MG63 (cell line): ENCODE results near the gene KRT33B. TPM values are rescaled to one million over a fixed set of nuclear protein-coding genes. Genes with fewer than 3 reads are reported as not detected.

Experiments
- DNase-seq: peaks from one replicate; pipeline ENCODE4 v3.0.0-alpha.2; 2020
- H3K27me3 ChIP-seq: fragments of 250-450 bp; sonication (Bioruptor Pico); 2 replicates; pipeline ENCODE4 v1.5.1; 2020; ENCODE audit warnings: mild to moderate bottlenecking, moderate library complexity
- H3K36me3 ChIP-seq: fragments of 250-450 bp; sonication (Bioruptor Pico); 2 replicates; pipeline ENCODE4 v1.5.1; 2020; ENCODE audit warnings: mild to moderate bottlenecking, moderate library complexity
- H3K4me3 ChIP-seq: fragments of 250-450 bp; sonication (Bioruptor Pico); 2 replicates; pipeline ENCODE4 v1.5.1; 2020; ENCODE audit warnings: mild to moderate bottlenecking, moderate library complexity
- H3K9me3 ChIP-seq: fragments of 250-450 bp; sonication (Bioruptor Pico); 2 replicates; pipeline ENCODE4 v1.5.1; 2020; ENCODE audit warnings: mild to moderate bottlenecking, moderate library complexity
- total RNA-seq: library from RNA; depleted of rRNA; stranded (reverse); fragments of >200 nt; shearing (Covaris generic); gene quantifications from 2 replicates; pipeline ENCODE4 v1.2.3, GENCODE V29; 2014; ENCODE audit warnings: low replicate concordance; rRNA removed

KRT33B gene
- total RNA-seq: 0.17 and 2.0 TPM in 2 replicates

DNA sequence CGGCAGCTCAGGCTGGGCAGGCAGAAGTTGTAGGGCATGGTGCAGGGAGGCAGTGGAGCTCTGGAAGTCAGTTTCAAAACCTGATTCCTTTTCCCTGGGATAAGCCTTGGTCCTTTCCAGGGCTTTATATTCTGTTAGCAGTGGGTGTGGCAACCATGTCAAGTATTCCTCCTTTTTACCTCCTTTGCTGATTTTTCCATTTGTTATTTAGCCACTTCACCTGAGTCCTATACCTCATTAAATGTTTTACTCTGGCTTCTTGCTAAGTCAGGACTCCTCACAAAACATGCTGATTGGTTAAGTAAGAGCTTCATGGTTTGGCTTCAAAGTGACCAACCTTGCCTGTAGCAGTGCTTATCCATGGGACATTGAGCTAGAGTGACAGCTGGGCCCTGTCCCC, at the start of gene KRT33B:
Gene KRT33B, minus strand, starts transcription at position 101 of the 400 bp plus-strand sequence. Its CDS starts 63 bp downstream, at position 38.
- no peaks in the 10 kb centered on the region for H3K9me3 ChIP-seq
- no peaks in the 10 kb centered on the region for H3K27me3 ChIP-seq
- H3K4me3 ChIP-seq: no peak within 1 kb of the TSS
- no peak for DNase-seq
- H3K36me3 ChIP-seq: no peaks in the 10 kb centered on the region

DNA sequence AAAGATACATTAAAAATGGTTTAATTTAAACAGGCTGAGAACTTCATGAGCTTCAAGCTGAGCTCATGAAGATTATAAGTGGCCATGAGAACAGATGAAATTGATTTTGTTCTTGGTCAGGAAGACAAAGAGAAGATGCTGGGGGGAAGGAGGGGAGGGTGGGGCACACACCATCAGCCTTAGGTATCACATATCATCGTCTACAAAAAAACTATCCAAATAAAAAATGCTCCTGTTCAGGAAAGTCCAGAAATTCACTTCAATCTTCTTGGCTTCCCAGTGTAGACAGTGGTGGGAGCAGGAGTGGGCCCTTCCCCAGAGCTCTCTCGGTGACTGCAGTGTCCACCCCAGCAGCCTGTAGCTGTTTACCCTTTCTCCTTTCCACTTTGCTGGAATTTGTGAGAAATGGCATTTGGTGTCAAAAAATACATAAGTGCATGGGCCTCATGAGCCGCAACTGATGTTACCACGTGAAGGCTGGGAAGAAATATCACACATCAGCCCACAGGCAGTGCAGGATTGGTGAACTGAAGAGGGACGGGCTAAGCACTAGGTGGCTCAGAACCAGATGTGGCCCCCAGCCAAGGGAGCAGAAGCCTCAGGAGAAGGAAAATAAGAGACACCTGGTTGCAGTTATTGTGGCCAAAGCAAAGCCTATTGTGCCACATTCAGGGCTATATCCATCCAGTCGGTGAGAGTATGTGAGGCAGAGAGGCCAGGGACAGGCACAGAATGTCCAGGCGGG, 48.7 kb upstream of the KRT33B start:
- DNase-seq: no peak
- Histone ChIP-seq H3K36me3 (no peaks in the 10 kb centered on the region), H3K4me3 (no peak overlapping the region), H3K9me3 (no peaks in the 10 kb centered on the region), H3K27me3 (no peaks in the 10 kb centered on the region)

DNA sequence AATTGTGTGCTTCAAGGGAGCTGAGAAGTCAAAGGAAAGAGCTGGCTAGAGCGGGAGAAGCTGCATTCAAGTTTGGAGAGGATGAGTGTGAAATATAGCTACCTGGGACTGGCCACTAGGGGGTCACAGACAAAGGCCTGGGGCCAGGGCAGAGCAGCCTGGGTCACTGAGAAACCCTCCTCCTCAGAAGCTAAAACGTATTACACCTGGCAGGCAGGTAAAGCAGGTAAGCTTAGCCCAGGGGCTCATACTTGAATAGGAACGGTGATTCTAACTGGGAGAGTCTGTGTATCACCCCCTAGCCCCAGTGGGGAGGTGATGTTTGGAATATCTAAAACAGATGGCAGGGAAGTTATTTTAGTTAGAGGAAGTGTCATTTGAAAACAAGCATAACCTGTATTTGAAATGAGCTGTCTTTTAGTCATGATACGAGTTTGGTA, 48.0 kb upstream of the KRT33B start:
- no peak for DNase-seq
- H3K27me3 ChIP-seq: no peaks in the 10 kb centered on the region
- no peaks in the 10 kb centered on the region for H3K9me3 ChIP-seq
- H3K4me3 ChIP-seq: no peak overlapping the region
- no peaks in the 10 kb centered on the region for H3K36me3 ChIP-seq

DNA sequence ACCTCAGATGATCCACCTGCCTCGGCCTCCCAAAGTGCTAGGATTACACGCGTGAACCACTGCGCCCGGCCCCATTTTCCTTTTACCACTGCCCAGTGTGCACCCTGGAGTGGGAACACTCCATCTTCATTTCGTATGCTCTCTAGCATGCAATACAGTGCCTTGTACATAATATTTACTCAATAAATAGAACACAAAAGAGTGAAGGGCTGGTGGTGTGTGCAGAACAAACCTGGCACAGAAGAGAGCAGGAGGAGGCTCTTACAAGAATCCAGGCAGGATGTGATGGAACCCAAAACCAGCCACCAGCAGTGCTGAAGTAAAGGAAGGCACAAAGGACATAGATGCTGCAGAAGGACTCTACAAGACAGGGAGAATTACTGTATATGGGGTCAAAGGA, 47.5 kb upstream of the KRT33B start:
- Histone ChIP-seq H3K9me3 (no peaks in the 10 kb centered on the region), H3K27me3 (no peaks in the 10 kb centered on the region), H3K4me3 (no peak overlapping the region), H3K36me3 (no peaks in the 10 kb centered on the region)
- no peak for DNase-seq

DNA sequence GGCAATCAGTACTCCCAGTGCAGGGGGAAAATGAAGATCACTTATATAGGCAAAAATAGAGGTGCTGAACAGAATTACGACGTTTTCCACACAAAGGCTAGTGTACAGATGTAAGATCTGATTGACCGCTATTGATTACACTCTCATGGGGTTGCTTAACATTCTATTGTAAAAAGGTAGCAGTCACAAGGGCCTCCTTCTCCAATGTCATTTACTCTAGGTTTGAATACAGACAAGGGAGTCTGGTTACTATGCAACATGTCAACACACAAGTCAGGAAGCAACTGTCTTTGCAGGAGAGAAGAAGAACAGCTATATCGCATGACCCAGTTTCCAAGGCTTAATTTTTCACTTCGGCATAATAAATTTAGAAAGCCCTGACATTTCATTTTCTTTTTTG, 46.9 kb upstream of the KRT33B start:
- Histone ChIP-seq H3K27me3 (no peaks in the 10 kb centered on the region), H3K36me3 (no peaks in the 10 kb centered on the region), H3K9me3 (no peaks in the 10 kb centered on the region), H3K4me3 (no peak overlapping the region)
- DNase-seq: no peak

DNA sequence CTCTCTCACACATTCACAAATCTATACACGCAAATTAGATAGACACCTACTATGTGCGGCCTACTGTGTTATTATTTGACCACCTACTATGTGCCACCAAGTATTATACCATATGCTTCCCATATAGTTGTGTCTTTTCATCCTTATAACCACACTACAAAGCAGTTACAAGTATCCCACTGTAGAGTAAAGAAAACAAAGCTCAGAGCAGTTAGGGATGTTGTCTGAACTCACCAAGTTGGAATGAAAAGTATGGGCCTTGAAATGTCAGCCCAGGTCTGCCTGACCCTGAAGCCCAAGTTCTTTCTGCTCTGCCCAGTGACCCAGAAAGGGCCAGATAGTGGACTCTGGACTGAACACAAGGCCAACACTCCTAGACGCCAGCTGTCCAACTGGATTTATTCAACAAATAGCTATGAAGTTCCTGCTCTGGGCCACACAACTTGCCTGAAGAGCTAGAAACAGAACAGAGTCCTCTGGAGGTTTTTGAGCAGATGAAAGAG, 46.3 kb upstream of the KRT33B start:
- Histone ChIP-seq H3K36me3 (no peaks in the 10 kb centered on the region), H3K4me3 (no peak overlapping the region), H3K9me3 (no peaks in the 10 kb centered on the region), H3K27me3 (no peaks in the 10 kb centered on the region)
- peak; percentile 91 for DNase-seq

DNA sequence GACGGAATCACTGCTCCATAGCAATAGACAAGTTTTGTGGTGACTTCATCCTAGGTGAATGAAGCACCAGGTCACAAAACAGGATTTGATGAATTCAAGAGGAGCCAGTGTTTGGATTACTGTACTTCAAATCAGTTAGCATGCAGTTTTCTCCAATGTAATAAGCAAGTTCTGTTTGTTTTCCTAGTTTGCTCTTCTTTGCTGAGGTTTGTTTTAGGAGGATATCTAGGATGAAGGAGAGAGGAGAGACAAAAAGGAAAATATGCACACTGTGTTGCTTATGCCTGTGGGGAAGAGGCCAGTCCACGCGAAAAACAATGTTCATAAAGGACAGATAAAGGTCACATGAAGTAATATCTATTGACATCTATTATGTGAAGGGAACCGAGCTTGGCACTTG, 45.8 kb upstream of the KRT33B start:
- Histone ChIP-seq H3K36me3 (no peaks in the 10 kb centered on the region), H3K9me3 (no peaks in the 10 kb centered on the region), H3K4me3 (no peak overlapping the region), H3K27me3 (no peaks in the 10 kb centered on the region)
- no peak for DNase-seq

DNA sequence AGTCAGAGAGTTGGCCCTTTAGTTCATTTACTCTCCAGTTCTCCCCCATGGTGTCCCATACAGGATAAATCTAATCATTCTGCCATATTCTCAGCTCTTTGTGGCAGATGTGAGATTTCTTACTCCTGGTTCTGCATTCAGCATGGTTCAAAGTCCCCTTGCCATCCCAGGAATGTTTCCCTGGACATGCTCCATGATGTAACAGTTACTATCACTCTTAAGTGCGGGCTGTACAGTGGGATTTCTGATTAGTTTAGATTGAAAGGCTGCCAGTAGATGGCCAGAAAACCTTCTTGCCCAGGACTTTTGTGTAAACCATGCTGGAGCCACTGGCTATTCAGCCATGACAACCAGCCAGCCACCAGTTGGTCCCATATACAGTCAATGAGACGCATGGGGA, 44.4 kb upstream of the KRT33B start:
- Histone ChIP-seq H3K4me3 (no peak overlapping the region), H3K36me3 (no peaks in the 10 kb centered on the region), H3K27me3 (no peaks in the 10 kb centered on the region), H3K9me3 (no peaks in the 10 kb centered on the region)
- DNase-seq: no peak

DNA sequence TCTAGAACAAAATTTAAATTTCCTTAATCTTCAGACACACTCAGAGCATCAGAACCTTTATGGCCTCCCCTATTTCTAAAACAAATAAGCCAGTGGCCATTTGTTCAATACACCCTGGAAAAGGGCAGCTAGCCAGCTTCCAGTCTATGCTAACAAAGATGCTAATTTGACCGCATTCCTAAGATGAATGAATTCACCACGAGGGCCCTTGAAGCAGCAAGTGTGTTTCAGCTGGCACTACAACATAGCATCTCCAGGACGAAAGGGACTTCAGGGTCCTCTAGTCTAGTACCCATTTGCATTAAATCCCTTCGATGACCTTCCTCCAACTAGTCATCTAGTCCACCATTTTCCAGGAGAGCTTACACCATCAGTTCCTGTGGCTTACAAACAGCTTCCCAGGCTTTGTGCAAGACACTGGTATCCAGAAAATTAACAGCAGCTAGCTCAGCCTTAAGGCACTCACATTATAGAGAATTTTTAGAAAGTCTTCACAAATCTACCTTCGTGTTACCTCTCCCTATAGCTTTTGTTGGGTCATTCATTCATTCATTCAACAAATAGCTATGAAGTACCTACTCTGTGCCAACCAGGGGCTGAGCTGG, 43.8 kb upstream of the KRT33B start:
- H3K27me3 ChIP-seq: no peaks in the 10 kb centered on the region
- no peaks in the 10 kb centered on the region for H3K36me3 ChIP-seq
- no peaks in the 10 kb centered on the region for H3K9me3 ChIP-seq
- no peak overlapping the region for H3K4me3 ChIP-seq
- DNase-seq: no peak

DNA sequence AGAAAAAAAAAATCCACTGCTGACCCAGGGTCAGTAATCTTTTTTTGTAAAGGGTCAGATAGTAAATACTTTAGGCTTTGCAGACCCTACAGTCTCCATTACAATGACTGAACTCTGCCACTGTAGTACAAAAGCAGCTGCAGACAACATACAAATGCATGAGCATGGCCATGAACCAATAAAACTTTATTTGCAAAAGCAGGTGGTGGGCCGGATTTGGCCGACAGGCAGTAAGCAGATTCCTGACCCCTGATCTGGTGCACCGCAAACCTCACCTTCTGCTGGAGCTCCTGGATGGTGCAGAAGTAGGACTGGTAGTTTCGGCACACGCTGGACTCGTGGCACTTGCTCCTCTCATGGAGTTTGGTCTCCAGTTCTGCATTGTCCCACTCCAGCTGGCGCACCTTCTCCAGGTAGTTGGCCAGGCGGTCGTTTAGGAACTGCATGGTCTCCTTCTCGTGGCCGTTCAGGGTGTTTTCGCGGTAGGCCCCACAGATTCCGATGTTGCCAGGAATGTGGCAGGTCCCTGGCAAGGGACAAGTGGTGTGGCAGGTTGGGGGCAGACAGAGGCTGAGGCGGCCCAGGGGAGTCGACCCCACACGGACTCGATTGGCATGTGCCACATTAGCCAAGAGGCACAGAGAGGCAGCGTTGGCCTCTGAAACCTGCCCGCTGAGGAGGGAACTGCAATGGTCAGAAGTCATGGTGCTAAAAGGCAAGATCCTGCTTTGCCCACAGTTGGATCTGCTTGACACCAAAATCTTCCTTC, 41.6 kb upstream of the KRT33B start:
- H3K4me3 ChIP-seq: no peak overlapping the region
- H3K36me3 ChIP-seq: no peaks in the 10 kb centered on the region
- no peak for DNase-seq
- H3K27me3 ChIP-seq: no peaks in the 10 kb centered on the region
- no peaks in the 10 kb centered on the region for H3K9me3 ChIP-seq

DNA sequence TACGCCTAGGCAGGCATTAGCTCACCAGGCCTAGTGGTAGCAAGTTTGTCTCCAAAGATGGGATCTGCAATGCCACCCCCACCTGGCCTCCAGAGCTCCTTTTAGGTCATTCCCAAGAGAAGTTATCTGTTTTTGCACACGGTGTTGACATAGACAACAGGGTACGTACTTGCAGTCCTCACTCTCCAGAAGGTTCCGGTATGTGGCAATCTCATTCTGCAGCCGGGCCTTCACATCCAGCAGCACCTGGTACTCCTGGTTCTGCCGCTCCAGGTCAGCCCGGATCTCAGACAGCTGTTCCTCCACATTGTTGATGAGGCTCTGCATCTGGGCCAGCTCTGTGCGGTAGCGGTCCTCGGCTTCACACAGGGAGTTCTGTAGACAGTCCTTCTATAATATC, 37.6 kb upstream of the KRT33B start:
- Histone ChIP-seq H3K36me3 (no peaks in the 10 kb centered on the region), H3K27me3 (no peaks in the 10 kb centered on the region), H3K9me3 (no peaks in the 10 kb centered on the region), H3K4me3 (no peak overlapping the region)
- no peak for DNase-seq

DNA sequence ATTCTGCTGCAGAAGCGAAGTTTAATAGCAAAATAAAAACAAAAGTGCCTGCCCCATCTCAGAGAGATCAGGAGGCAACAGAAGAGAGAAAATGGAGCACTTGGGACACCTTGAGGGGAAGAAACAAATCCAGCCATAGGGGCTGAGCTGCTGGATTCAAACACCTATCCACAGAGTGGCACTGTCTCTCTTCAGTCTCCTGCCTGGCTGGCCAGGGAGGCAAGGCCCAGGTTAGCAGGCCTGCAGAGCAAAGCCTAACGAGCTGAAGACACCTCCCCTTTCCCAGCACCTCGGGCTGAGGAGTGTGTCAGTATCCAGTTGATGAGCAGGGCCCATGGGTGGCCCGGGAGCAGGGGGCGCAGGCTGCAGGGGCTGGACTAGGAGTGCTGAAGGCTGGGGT, 36.6 kb upstream of the KRT33B start:
- H3K4me3 ChIP-seq: no peak overlapping the region
- no peaks in the 10 kb centered on the region for H3K9me3 ChIP-seq
- H3K27me3 ChIP-seq: no peaks in the 10 kb centered on the region
- no peaks in the 10 kb centered on the region for H3K36me3 ChIP-seq
- DNase-seq: no peak

DNA sequence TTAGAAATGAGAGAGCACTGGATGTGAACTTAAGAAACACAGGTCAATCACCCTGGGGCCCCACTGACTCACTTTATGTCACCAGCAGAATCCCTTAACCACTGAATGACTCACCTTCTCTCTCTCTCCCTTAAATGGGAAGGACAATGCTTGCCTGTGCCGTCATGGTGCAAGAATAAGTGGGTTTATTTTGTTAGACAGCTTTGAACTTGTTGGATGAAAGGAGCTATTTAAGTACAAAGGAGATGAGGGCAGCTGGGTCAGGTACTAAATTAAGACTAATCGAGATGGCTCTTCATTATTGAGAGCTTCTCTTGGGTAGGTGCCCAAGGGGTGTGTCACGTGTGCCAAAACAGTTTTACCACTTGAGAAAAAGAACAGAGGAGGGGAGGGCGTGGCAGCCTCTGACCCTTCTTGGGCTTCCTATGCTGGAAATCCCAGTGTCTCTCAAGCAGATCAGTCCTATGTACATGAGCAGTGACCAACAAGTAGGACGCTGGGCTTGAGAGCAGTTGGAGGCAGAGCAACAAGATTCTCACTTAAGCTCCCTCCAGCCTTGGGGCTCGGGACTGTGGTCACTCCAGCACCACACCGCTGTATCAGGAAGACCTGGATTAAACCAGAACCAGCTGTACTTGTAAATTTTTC, 34.5 kb upstream of the KRT33B start:
- H3K36me3 ChIP-seq: no peaks in the 10 kb centered on the region
- no peaks in the 10 kb centered on the region for H3K27me3 ChIP-seq
- no peaks in the 10 kb centered on the region for H3K9me3 ChIP-seq
- H3K4me3 ChIP-seq: no peak overlapping the region
- DNase-seq: peak; percentile 90

DNA sequence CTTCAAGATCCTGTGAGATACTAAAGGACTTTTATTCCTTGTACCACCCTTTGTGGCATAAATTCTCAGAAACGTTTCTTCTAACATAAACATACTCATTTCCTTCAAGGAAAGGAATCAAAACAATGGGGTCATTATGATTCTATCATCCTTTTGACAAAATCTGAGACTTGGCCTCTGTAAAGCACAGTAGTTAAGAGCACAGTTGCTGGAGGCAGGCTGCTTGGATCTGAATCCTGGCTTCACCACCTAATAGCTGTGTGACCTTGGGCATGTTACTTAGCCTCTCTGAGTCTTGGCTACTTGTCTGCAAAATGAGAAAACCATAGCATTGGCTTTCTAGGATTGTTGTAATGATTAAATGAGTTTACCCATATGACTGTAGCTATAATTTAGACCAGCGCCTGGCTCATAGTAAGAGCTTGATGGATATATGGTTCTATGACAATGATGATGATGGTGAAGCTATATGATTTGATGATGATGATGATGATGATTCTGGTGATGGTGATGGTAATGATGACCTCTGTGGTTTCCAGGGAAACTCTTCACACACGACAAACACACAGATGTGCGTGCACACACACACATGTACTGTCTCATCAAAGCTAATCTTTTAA, 33.9 kb upstream of the KRT33B start:
- Histone ChIP-seq H3K9me3 (no peaks in the 10 kb centered on the region), H3K36me3 (no peaks in the 10 kb centered on the region), H3K27me3 (no peaks in the 10 kb centered on the region), H3K4me3 (no peak overlapping the region)
- no peak for DNase-seq

DNA sequence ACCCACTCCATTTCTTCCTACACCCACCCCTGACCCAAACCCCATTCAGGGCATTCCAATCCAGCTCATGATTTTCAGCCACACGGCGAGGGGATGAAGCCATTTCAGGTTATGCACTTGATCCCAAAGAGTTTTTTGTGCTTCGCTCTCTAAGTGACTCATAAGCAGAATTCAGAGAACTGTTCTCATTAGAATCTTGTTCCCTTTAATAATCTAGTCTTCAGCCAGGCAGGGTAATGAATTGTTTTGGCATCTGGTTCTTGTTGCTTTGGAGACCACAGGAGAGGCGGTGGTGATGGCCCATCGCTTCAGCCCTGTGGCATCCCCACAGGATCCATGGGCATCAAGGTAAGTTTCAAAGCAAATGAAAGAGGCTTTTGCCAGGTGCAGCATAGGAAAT, 32.5 kb upstream of the KRT33B start:
- H3K4me3 ChIP-seq: no peak overlapping the region
- H3K27me3 ChIP-seq: no peaks in the 10 kb centered on the region
- DNase-seq: no peak
- no peaks in the 10 kb centered on the region for H3K9me3 ChIP-seq
- no peaks in the 10 kb centered on the region for H3K36me3 ChIP-seq

DNA sequence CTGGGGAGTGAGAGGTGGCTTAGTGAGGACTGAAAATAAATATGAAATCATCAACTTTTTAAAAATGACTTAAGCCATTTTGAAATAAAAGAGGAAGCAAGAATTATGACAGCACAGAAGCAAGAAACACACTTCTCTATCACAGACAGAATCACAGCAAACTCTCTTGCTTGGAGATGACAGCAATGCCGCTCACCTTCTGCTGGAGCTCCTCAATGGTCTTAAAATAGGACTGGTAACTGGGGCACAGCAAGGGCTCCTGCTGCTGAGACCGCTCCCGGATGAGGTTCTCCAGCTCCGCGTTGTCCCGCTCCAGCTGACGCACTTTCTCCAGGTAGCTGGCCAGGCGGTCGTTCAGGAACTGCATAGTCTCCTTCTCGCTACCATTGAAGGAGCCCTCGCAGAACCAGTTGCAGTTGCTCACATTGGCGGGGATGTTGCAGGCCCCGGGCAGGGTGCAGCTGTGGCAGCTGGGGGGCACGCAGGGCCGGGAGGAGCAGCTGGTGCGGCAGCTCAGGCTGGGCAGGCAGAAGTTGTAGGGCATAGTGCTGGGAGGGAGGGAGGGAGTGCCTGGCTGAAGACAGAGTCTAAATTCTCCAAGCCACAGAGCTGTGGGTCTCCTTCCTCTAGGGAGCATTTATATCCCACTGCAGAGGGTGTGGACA, 27.5 kb upstream of the KRT33B start, which contains the start of gene KRT31:
Gene KRT31, minus strand, starts transcription at position 613 of the 665 bp plus-strand sequence. Its CDS starts 69 bp downstream, at position 544.
- Histone ChIP-seq H3K9me3 (no peaks in the 10 kb centered on the region), H3K36me3 (no peaks in the 10 kb centered on the region), H3K4me3 (no peak within 1 kb of the TSS), H3K27me3 (no peaks in the 10 kb centered on the region)
- no peak for DNase-seq
